SK-N-DZ (cell line): ENCODE data around the gene SLFN12L. TPM values are rescaled to one million over a fixed set of nuclear protein-coding genes. Genes with fewer than 3 reads are reported as not detected.
A peak's percentile ranks its signal among the peaks of the same experiment; 100 is the strongest.
"Not testable (repeated sequence)": the region's sequence is repeated elsewhere in the genome, so short reads cannot be mapped to it uniquely, and the experiment has no call there.

Experiments
- DNase-seq: peaks from one replicate; pipeline ENCODE4 v3.0.0-alpha.2; 2015; ENCODE audit warnings: low spot score
- polyA plus RNA-seq, 2 experiments: library from polyadenylated mRNA; depleted of rRNA; stranded (reverse); fragments of >200 nt; gene quantifications; 2 replicates each; pipeline ENCODE4 v1.2.3, GENCODE V29; 2014

The SLFN12L gene
- polyA plus RNA-seq (2014; cell fraction: cytosol; rRNA removed) = not detected in 2 replicates
- 0.13 TPM in 1 of 2 replicates, not detected in the other for polyA plus RNA-seq (2014; cell fraction: nucleus; rRNA removed)

DNA sequence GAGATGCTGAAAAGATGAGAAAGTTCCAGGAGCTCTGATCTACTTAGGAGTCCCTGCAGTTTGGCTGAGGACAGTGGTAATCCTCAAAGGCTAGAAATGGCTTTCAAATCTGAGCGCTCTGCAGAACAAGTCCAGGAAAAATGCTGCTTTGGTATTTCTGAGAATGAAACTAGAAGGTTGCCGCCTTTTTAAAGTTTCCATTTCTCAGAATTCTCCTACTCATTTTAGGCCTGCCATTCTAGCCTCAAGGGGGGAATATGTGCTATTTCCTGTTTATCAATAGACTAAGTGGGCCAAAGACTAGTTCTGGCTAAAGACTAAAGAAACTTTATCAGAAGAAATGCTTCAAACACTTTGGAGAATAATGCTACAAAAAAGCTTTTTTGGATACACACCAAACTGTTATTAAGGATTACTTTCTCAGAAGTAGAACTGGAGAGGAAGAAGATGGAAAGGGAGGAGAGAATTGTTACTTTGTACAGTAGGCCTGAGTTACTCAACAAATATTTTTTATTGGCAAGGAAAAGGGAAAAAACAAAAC, at the start of gene SLFN12L:
Gene SLFN12L, minus strand, starts transcription at position 78 of the 541 bp plus-strand sequence. CDS start 15,314 bp downstream, outside the sequence.
- DNase-seq = no peak

DNA sequence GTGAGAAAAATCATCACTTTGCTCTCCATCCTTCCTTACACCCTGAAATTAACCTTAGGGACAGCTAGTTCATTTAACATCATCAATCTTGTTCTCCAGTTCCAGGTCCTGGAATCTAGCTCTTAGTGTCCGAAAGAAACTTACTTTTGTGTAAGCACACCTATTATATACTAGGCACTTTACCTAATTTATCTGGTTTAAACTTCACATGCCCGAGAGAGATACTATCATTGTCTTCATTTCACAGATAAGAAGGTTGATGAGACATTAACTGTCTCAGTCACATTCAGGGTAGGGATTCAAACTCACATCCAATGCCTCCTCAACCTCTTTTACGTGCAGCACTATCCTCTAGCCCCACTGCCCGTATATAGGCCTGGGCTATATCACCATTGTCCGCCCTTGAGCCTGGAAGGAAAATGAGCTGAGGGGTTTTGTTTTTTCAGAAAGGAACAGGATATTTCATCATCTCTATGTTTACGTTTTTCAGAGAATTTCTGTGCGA, 49.1 kb upstream of the SLFN12L start:
- DNase-seq = no peak

DNA sequence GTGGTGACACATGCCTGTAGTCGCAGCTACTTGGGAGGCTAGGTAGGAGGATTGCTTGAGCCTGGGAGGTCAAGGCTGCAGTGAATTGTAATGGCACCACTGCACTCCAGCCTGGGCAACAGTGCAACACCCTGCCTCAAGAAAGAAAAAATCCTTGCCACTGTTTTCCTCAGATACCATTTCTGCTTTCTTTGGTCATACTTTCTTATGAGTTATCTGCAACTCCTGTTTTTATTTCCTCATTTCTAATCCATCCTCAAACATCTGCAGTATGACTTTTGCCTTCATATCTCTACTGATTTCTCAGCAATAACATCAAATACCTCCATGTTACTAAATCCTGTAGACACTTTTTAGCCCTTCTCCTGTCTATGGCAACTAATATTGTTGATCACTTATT, 46.6 kb upstream of the SLFN12L start:
- no peak for DNase-seq

DNA sequence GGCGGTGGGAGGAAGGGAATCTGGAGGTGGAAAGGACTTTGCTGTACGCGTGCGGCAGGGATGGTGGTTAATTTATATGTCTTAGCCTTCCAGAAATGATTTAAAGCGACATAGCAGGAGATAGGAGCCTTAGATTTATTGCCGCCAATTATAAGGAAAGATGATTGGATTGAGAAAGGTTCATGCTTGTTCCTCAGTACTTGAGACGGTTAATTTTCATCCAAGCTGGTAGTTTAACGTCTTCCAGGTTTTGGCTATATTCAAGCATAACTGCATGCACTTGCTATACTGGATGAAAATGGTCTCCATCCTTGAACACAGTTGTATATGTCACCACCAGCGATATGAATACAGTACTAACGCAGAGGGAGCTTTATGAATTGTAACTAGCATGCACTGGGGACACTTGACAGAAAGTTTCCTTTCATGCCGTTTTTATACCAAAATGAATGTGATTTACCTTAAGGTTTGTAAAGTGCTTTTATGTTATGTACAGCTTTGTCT, 41.5 kb upstream of the SLFN12L start:
- DNase-seq = no peak

DNA sequence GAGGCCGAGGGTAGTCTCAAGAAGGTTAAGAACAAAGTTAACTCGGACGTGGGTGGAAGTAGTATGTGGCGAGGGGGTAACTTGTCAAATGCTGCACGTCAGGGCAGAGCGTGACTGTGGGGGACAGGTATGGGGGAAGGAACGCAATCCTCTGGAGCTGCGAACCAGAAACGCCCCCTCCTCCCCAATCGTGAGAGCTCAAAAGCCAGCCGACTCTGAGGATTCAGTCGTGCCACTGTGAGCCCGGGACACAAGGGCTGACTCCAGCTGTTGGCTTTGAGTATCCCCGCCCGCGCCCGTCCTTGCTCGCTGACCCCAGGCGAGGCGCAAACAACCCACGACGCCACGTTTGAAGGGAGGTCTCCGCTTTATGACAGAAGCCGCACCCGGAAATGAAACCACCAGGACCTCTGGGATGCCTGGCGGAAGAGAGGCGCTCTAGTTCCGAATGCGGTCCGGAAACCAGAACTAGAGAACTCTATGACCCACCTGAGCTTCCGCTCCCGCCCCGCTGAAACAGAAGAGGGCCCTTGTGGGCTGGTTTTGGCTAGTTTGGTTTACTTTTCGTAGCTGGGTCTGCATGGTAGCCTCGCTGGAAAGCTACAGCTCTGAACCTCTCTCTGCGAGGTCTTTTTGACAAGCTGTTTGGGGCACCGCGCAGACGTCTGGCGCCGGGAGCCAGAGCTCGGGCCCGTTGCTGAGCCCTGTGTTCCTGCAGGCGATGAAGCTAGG, 40.9 kb upstream of the SLFN12L start, which contains the start of gene PEX12:
Gene PEX12, minus strand, starts transcription at position 375 of the 732 bp plus-strand sequence. CDS start 550 bp downstream, outside the sequence.
- peak; percentile 89 for DNase-seq

DNA sequence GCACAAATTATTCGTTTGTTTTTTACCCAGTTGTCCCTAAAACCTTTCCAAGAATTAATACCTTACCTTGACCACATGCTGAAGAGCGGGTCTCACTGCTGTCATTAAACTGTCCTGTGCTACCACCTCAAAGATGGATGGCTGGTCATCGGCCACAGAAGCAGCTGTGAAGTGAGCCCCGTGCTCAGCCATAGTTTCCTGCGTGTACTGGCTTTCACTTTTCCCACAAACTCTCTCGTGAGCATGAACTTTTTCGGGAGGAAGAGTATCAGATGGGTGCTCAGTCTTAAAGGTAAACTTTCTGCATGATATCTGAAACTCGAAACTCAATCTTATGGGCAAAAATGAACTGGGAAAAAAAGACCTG, 40.3 kb upstream of the SLFN12L start:
- DNase-seq = no peak

DNA sequence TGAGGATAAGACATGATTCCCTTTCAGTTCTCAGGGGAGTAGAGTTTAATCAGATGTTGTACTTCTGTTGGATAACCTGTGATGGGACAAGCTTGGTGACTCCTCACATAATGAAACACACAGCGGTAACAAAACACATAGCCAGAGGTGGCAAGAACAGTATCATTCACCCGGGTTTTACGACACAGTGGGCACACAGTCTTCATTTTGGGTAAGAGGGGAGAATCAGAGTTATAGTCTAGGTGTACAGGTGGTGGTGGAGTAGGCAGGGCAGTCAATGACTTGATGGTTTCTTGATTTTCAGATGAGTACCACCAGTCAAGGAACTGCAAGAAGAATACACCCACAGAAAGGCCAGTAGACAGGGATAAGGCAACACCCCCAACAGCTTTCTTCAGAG, 38.3 kb upstream of the SLFN12L start:
- no peak for DNase-seq

DNA sequence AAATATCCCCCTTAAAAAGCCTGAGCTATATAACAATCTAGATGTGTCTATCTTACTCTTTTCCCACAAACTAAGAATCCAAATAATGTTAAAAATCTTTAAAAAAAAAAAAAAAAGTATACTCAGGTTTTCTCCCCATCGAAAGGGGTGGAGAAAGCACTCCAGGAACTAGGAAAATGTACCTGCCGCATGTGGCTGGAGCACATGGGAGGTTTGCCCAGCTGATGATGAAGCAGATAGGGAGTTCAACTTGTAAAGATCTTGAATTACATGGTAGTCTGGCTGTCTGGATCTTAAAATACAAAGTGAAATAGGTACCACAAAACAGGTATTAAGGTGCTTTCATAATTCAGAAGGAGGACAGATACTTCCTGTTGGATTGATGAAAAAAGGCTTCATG, 31.9 kb upstream of the SLFN12L start:
- no peak for DNase-seq

DNA sequence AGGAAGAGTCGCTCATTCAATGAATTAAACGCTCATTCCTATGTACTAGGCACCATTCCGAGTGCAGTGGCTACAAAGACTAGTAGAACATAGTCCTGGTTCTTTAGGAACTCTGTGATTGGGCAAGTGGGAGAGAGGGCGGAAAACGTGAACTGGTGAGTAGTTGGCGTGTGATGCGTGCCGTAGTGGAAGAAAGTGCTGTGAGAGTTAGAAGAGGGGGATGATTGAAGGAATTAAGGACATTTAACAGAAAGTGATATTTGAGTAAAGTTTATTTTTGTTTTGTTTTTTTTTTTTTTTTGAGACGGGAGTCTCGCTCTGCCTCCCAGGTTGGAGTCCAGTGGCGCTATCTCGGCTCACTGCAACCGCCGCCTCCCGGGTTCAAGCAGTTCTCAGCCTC, 31.1 kb upstream of the SLFN12L start:
- no peak for DNase-seq

DNA sequence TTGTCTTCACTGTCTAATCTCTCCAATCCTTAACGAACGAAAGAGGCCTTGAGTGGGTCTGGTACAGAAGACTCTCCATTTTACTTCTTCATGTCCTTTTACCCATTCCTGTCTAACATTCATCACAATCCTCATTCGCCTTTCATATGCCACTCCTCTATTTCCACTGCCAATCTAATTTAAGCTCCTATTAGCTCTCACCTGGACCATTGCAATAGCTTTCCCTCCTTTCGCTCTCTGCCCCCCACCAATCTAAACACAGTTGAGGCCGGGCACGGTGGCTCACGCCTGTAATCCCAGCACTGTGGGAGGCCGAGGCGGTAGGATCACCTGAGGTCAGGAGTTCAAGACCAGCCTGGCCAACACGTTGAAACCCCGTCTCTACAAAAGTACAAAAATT, 29.5 kb upstream of the SLFN12L start:
- no peak for DNase-seq

DNA sequence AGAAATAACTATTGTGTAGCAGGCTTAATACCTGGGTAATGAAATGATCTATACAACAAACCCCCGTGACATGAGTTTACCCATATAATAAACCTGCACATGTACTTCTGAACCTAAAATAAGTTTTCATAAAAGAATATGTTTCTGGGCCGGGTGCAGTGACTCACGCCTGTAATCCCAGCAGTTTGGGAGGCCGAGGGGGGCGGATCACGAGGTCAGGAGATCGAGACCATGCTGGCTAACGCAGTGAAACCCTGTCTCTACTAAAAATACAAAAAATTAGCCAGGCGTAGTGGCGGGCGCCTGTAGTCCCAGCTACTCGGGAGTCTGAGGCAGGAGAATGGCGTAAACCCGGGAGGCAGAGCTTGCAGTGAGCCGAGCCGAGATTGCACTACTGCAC, 25.7 kb upstream of the SLFN12L start:
- DNase-seq = not testable (repeated sequence)

DNA sequence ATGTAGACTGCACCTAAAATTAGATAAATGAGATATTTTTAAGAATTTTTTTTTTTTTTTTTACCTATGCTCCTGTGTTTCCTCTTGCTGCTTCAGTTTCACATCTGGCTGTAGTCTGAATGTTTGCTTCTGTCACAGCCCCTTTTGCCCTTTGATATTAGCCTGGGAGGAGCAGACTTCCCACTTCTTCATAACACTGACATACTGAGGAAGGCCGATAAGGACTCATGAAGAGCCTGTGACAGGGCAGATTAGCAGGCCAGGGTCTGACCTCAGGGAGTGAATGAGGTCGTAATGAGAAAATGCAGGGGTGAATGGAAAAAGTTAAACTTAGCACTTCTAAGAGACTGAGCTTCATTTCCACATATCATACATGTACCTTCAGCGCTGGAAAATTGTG, 23.2 kb upstream of the SLFN12L start, which contains the start of gene SLFN14:
Gene SLFN14, minus strand, starts transcription at position 117 of the 400 bp plus-strand sequence. CDS start 2,757 bp downstream, outside the sequence.
- no peak for DNase-seq

DNA sequence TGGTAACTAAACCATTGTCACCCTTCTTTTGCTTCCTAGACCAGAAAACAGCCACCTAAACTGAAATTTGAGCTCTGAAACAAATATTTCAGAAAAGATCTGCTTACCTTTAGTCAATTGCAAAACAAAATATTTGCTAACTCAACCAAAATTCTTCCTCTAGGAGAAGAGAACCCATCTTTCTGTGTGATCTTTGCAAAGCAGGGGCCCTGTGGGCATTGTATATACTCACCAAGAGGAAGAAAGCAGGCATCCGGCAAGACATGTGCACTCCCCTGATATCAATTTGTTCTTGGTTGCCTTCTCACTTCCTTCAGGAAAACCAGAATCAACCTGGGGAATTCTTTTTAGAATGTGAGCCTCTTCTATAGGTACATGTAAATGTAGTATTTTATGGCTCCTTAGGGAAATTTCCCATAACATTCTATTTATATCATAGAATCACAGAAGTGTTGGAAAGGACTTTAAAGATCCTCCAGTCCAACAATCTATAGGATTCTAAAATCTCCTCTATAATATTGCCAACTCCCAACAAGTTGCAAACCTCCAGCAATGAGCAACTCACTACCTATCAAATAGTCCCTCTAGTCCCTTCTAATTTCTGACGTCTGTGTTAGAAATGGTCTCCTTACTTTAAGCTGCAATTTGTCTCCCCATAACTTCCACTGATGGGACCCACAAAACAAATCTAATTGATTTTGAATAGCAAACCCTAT, 22.2 kb upstream of the SLFN12L start:
- no peak for DNase-seq

DNA sequence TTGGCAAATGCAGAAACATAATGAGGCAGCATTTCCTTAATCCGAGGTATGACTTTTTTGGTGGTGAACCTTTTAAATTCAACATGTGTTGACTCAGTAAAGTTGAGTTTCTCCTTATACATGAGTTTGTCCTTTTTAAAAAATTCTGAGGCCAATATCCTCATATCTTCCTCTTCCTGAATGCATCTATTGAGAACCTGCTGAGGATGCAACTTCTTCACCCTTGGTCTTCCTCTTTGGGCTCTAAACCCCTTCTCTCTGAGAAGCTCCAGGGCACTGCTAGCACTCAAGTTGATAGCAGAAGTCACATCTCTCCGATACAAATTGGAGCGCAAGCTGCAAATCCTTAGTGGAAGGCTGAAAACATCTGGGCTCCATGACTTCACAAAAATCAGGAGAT, 19.9 kb upstream of the SLFN12L start:
- DNase-seq = no peak

DNA sequence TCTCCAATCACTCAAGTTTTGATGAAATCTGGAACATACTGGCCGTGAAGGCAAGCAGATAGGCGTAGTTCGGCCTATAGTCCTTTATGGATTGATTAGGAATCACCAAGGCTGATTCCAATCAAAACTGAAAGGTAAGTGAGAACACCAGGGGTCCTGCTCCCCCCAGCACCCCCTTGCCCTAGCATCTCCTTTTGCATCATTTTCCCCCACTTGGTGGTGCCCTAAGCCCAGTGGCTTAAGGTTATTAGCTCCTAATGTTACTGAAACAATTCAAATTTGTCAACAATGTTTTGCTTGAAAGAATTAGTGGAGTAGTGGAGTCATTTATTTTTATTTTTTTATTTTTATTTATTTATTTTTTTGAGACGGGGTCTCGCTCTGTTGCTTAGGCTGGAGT, 18.2 kb upstream of the SLFN12L start:
- DNase-seq = no peak

DNA sequence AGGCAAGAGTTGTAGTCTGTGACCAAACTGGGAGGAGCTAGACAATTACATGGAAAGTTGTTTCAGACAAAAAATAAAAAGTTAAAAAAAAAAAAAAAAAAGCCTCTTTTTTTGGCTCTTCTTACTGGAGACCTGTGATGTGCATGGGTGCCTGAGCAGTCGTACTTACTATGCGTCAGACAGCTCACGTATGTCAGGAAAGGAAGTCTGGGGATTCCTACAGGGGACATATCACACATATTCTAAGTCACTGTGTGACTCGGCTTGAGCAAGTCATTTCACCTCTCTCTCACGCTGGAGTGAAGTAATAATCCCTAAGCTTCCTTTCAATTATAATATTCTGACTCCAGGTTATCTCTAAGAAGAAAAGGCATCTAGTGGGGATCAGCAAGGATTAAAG, 17.2 kb upstream of the SLFN12L start:
- no peak for DNase-seq

DNA sequence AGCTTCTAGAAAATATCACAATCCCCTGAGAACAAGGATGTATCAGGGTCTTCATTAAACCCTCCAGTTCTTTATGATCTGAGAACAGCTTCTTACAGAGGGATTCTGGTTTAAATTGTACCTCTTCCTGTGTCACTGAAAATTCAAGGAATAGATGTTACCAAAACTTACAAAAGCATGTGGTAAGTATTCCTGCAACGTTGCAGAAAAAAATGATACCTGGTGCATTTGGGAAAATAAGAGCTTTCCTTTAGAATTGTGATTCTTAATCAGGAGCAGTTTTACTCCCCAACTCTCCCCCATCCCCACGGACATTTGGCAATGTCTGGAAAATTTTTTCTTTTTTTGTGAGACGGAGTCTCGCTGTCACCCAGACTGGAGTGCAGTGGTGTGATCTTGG, 15.8 kb upstream of the SLFN12L start:
- no peak for DNase-seq

DNA sequence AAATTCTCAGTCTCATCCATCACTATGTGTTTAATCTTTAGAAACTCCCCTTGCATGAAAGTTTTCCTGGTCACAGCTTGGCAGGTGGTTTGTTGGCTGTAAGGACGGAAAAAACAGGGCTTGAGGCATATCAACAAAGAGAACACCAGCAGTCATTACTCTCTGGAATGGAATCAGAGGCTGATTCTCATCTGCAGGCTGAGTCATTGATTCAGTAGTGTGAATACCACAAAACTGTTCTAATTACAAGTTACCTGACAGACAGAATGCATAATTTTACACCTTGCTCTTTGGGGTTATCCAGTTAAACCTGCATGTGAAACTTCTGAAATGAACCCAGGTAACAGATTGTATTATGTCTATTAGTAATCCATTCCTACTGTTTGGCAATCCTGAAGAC, 11.5 kb upstream of the SLFN12L start:
- DNase-seq = no peak

DNA sequence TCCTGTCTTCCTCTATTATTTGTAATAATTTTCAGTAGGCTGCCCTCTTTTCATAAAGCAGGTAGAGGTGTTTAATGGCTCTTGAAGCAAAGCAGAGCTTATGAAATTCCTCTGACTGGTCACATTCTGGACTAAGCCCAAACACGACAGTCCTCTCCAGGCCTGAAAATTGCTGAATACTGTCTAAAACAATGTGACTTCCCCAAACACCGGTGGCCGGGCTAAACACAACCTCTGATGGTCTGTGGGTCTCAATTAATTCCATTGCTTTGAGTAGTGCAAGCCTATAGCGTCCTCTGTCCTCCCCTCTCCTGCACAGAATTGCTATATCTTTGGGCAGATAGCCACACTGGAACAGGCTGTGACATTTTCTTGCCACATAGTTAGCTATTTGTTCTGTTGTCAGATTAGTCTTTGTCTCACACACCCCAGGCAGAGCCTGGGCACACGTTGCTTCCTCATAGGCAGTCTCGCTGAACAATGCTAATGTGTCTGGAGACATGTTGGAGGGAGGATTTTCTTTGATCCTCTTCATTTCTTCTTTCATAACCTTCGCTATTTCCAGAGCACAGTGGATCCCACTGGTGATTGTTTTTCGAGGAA, 10.8 kb upstream of the SLFN12L start:
- DNase-seq = no peak

DNA sequence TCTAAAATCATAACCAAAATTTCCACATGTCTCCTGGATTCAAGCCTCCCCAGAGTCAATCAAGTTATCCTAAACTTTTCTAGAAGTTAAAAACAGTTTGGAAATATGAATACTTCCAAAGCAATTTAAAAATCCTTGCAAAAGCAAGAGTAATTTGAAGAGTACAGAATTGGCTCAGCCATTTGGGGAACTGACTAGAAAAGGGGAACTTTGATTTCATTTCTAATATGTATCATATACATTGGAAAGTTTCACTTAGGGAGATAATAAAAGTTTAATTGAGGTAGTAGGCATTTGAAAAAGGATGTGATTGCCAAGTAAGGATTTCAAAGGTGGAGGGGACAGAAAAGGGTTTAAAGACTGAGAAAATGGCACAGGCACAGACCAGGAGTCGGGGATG, 9.0 kb upstream of the SLFN12L start:
- DNase-seq = no peak

DNA sequence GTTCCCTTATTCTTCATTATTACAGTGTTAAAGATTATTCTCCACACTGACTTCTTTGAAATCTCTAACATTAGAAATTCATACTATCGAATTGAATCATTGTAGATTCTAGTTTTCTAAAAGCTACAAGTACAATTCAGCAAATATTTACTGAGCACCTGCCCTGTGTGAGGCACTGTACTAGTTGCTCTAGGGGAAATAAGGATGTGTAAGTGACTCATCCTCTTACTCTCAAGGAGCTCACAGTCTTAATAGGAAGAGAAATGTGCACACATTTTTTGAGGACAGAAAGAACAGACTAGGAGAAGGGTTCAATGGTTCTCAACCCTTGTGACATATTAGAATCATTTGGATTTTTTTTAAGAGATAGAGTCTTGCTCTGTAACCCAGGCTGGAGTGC, 7.7 kb upstream of the SLFN12L start:
- DNase-seq = no peak

DNA sequence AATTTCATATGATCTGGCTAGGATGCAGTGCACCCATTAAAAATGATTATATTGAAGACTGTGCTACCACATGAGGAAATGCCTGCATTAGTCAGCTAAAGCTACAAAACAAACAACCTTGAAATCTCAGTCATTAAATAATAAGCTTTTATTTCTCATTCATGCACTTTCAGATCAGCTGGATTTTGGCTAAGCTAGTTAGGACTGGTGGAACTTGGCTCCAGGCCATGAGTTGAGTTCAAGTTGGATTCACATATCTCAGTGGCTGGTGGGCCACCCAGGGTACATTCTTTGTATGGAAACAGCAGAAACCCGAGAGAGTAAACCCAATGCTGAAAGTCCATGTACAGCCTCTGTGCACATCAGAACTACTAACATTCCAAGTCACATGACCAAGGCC, 6.4 kb upstream of the SLFN12L start:
- DNase-seq = no peak
